MG63 (cell line): Measurements from ENCODE around the gene NCKAP5L. TPM values are rescaled to one million over a fixed set of nuclear protein-coding genes. Genes with fewer than 3 reads are reported as not detected.
"Not testable (repeated sequence)": the region's sequence is repeated elsewhere in the genome, so short reads cannot be mapped to it uniquely, and the experiment has no call there.

Source experiments
- DNase-seq: peaks from one replicate; pipeline ENCODE4 v3.0.0-alpha.2; 2020
- H3K27me3 ChIP-seq: fragments of 250-450 bp; sonication (Bioruptor Pico); 2 replicates; pipeline ENCODE4 v1.5.1; 2020; ENCODE audit warnings: mild to moderate bottlenecking, moderate library complexity
- H3K36me3 ChIP-seq: fragments of 250-450 bp; sonication (Bioruptor Pico); 2 replicates; pipeline ENCODE4 v1.5.1; 2020; ENCODE audit warnings: mild to moderate bottlenecking, moderate library complexity
- H3K4me3 ChIP-seq: fragments of 250-450 bp; sonication (Bioruptor Pico); 2 replicates; pipeline ENCODE4 v1.5.1; 2020; ENCODE audit warnings: mild to moderate bottlenecking, moderate library complexity
- H3K9me3 ChIP-seq: fragments of 250-450 bp; sonication (Bioruptor Pico); 2 replicates; pipeline ENCODE4 v1.5.1; 2020; ENCODE audit warnings: mild to moderate bottlenecking, moderate library complexity
- total RNA-seq: library from RNA; depleted of rRNA; stranded (reverse); fragments of >200 nt; shearing (Covaris generic); gene quantifications from 2 replicates; pipeline ENCODE4 v1.2.3, GENCODE V29; 2014; ENCODE audit warnings: low replicate concordance

The NCKAP5L gene
- total RNA-seq, 1 experiment from 2014 or later, result 8.8 TPM

DNA sequence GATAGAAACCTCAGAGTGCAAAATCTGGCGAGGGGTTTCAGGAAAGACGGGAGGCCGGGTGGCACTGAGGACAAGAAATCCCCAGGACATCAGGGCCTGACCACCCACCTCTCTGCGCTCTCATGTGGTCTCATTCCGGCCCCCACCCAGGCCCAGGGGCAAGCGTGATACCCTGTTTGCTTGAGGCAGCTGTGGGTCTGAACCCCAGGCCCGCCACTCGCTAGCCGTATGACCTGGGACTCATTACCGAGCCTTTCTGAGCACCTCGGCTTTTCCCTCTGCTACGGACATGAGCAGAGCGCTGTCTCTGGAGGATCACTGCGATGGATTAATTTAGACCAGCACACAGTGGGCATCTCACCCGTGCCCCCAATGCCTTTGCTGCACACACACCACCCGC, 40.2 kb upstream of the NCKAP5L start:
- H3K27me3 ChIP-seq, result no peaks in the 10 kb centered on the region
- H3K4me3 ChIP-seq, result no peak overlapping the region
- no peaks in the 10 kb centered on the region for H3K9me3 ChIP-seq
- H3K36me3 ChIP-seq, result no peaks in the 10 kb centered on the region
- DNase-seq, result no peak

GRCh38 chr12:49867570-49868341, 39.5 kb upstream of the NCKAP5L start:
- no peaks in the 10 kb centered on the region for H3K27me3 ChIP-seq
- H3K36me3 ChIP-seq, result no peaks in the 10 kb centered on the region
- H3K4me3 ChIP-seq, result no peak overlapping the region
- no peaks in the 10 kb centered on the region for H3K9me3 ChIP-seq
- no peak for DNase-seq

- DNase-seq, result peak; percentile 49
- Histone ChIP-seq H3K9me3 (no peaks in the 10 kb centered on the region), H3K36me3 (no peaks in the 10 kb centered on the region), H3K4me3 (no peak overlapping the region), H3K27me3 (no peaks in the 10 kb centered on the region)
Measured at GRCh38 chr12:49866859-49867569, 38.8 kb upstream of the NCKAP5L start.

GRCh38 chr12:49865782-49866135, 37.5 kb upstream of the NCKAP5L start:
- Histone ChIP-seq H3K36me3 (no peaks in the 10 kb centered on the region), H3K9me3 (no peaks in the 10 kb centered on the region), H3K27me3 (no peaks in the 10 kb centered on the region), H3K4me3 (no peak overlapping the region)
- DNase-seq, result no peak

GRCh38 chr12:49865109-49865781, 37.0 kb upstream of the NCKAP5L start:
- H3K36me3 ChIP-seq, result no peaks in the 10 kb centered on the region
- H3K9me3 ChIP-seq, result no peaks in the 10 kb centered on the region
- DNase-seq, result no peak
- H3K4me3 ChIP-seq, result no peak overlapping the region
- no peaks in the 10 kb centered on the region for H3K27me3 ChIP-seq

- no peaks in the 10 kb centered on the region for H3K27me3 ChIP-seq
- H3K4me3 ChIP-seq, result no peak overlapping the region
- no peak for DNase-seq
- no peaks in the 10 kb centered on the region for H3K9me3 ChIP-seq
- H3K36me3 ChIP-seq, result no peaks in the 10 kb centered on the region
Measured at GRCh38 chr12:49864798-49865090, 36.5 kb upstream of the NCKAP5L start.

DNA sequence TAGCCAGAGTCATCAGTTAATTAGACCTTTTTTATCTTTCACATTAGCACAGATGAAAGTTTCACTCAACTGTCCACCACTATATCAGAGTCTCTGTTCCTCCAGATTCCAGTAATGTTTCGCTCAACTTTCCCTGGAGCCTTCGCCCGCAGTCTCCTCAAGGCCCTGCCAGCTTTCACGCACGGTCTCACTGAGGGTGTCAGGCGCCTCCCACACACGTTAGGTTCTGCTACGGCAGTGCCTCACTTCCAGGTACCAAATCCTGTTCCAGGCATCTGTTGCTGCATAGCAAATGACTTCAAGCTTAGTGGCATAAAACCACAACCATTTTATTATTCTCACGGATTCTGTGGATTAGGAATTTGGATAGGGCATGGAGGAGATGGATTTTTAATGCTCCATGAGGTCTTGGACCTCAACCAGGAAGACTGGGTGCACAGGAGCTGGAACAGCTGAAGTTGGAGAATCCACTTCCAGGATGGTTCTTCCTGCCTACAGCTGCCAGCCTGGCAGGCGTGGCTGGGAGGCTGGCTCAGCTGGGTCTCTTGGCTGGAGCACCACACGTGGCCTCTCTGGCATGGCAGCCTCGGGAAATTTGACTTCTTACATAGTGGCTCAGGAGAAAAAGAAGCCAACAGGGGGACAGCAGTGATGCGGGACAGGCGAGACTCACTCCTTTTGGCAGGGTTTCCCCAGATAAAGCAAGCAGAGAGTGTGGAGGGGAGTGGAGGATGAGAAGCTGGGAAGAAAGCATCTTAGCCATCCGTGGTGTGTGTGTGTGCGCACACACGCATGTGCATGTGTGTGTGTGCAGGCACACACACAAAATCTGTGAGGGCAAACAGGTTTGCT, 36.0 kb upstream of the NCKAP5L start:
- Histone ChIP-seq H3K27me3 (no peaks in the 10 kb centered on the region), H3K4me3 (no peak overlapping the region), H3K36me3 (no peaks in the 10 kb centered on the region), H3K9me3 (no peaks in the 10 kb centered on the region)
- DNase-seq, result peak; percentile 55

- H3K4me3 ChIP-seq, H3K36me3 ChIP-seq, DNase-seq, H3K27me3 ChIP-seq, H3K9me3 ChIP-seq: not testable (repeated sequence)
Measured at GRCh38 chr12:49860921-49861320, 32.7 kb upstream of the NCKAP5L start.

GRCh38 chr12:49855890-49856289, 27.7 kb upstream of the NCKAP5L start:
- H3K9me3 ChIP-seq, DNase-seq, H3K36me3 ChIP-seq, H3K27me3 ChIP-seq, H3K4me3 ChIP-seq: not testable (repeated sequence)

GRCh38 chr12:49854976-49855375, 26.8 kb upstream of the NCKAP5L start:
- no peaks in the 10 kb centered on the region for H3K9me3 ChIP-seq
- peaks cover 12% of the 10 kb centered on the region for H3K27me3 ChIP-seq
- DNase-seq, result no peak
- no peaks in the 10 kb centered on the region for H3K36me3 ChIP-seq
- no peak overlapping the region for H3K4me3 ChIP-seq

GRCh38 chr12:49853671-49854070, 25.5 kb upstream of the NCKAP5L start:
- DNase-seq, result no peak
- Histone ChIP-seq H3K4me3 (no peak overlapping the region), H3K27me3 (peaks cover 19% of the 10 kb centered on the region)

GRCh38 chr12:49847161-49847560, 18.9 kb upstream of the NCKAP5L start:
- Histone ChIP-seq H3K9me3 (no peaks in the 10 kb centered on the region), H3K4me3 (no peak overlapping the region), H3K36me3 (no peaks in the 10 kb centered on the region), H3K27me3 (peaks cover 25% of the 10 kb centered on the region)
- no peak for DNase-seq

More at GRCh38 chr12:49853671-49854070, 25.5 kb upstream of the NCKAP5L start:
- H3K9me3 ChIP-seq, result no peaks in the 10 kb centered on the region
- no peaks in the 10 kb centered on the region for H3K36me3 ChIP-seq

DNA sequence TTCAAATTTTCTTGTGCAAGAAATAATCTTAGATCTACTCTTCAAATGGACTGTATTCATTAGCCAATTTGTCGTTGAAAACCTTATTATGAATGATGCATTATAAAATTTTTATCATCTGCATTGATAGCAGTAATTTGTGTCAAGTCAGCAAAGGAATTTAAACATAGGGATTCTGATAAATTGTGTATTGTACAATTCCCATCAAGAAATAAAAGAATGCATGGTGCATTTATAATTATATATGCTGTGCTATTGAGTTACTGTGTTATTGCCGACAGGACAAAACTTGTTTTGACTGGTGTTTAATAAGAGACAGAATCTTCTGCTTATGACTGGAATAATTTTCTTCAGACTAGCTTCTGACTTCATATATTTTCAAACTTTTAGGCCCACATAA, 17.8 kb upstream of the NCKAP5L start:
- H3K4me3 ChIP-seq, result no peak overlapping the region
- no peak for DNase-seq
- H3K9me3 ChIP-seq, result no peaks in the 10 kb centered on the region
- no peaks in the 10 kb centered on the region; the same call in 1 of the 2 replicates for H3K36me3 ChIP-seq
- peaks cover 20% of the 10 kb centered on the region for H3K27me3 ChIP-seq

DNA sequence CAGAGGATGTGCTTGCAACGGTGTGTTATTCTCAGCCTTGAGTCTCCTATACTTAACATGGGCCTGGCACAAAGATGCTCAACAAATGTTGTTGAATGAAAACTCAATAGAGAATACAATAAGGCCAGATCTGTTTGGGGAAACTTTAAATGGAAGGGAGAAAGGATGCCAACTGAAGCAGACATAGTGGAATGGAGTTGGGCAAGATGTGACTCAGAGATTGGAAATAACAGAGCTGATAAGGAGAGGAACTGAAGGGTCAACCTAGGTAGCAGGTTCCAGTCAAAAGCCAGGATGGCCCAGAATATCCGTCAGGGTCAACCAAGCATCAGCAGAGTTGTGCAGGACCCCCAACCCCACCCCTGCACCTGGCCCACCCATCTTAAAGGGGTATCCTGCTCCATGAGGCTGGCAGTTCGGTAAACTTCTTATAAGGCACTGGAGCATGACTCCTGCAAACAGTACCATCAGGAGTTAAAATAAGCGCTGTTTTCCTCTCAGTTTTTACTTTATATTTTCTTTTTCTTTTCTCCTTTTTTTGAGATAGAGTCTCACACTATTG, 15.7 kb upstream of the NCKAP5L start:
- no peak for DNase-seq
- no peaks in the 10 kb centered on the region; the same call in 1 of the 2 replicates for H3K36me3 ChIP-seq
- peaks cover 9% of the 10 kb centered on the region for H3K27me3 ChIP-seq
- no peaks in the 10 kb centered on the region for H3K9me3 ChIP-seq
- H3K4me3 ChIP-seq, result no peak overlapping the region; the same call in 1 of the 2 replicates

DNA sequence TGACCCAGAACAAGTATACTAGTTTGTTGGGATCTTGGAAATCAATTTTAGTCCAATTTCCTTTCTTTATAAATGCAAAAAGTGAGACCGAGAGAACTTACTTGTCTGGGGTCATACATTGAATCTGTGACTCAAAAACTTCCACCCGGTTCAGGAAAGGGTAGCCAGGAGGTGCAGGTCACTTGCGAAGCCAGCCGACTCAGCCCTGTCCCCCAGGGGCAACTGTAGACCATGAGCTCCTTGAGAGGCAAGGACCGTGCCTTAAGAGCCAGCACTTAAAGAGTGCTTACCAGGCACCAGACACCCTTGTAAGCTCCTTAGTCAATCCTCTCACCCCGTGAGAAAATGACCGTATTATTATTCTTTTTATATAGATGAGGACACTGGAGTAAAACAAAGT, 15.2 kb upstream of the NCKAP5L start:
- H3K27me3 ChIP-seq, result peaks cover 5% of the 10 kb centered on the region
- peak overlapping the region; percentile 81 for H3K4me3 ChIP-seq
- DNase-seq, result no peak
- no peaks in the 10 kb centered on the region for H3K9me3 ChIP-seq
- H3K36me3 ChIP-seq, result peaks cover under 1% of the 10 kb centered on the region

- Histone ChIP-seq H3K27me3 (no peaks in the 10 kb centered on the region), H3K4me3 (peak within 1 kb of the TSS; percentile 81), H3K9me3 (no peaks in the 10 kb centered on the region), H3K36me3 (peaks cover 3% of the 10 kb centered on the region)
- peak; percentile 94 for DNase-seq
Measured at GRCh38 chr12:49842519-49843352, 14.5 kb upstream of the NCKAP5L start, which contains the start of gene BCDIN3D. BCDIN3D (minus strand) TSS chr12:49843106; CDS start chr12:49843087, 19 bp downstream.
